Fibroblast of skin of right quadriceps (primary cell): Measurements from ENCODE around the gene DALRD3.

Source experiments
- DNase-seq: peaks from one replicate; pipeline ENCODE4 v3.0.0-alpha.2; 2013

Gene DALRD3

GRCh38 chr3:49004352-49005302 lies 13.8 kb downstream of the DALRD3 start:
- no peak for DNase-seq

- DNase-seq = no peak
Measured at GRCh38 chr3:49001155-49001554, 17.2 kb downstream of the DALRD3 start.

GRCh38 chr3:48999085-48999858 lies 19.1 kb downstream of the DALRD3 start:
- no peak for DNase-seq

- no peak for DNase-seq
Measured at GRCh38 chr3:48997714-48998637, 20.4 kb downstream of the DALRD3 start.

GRCh38 chr3:48997102-48997635 lies 21.2 kb downstream of the DALRD3 start:
- DNase-seq = no peak

GRCh38 chr3:48996640-48997039 lies 21.7 kb downstream of the DALRD3 start:
- DNase-seq = no peak

GRCh38 chr3:48993834-48994233 lies 24.5 kb downstream of the DALRD3 start:
- DNase-seq = no peak

GRCh38 chr3:48991851-48992545 lies 26.4 kb downstream of the DALRD3 start:
- no peak for DNase-seq

GRCh38 chr3:48990636-48991469 lies 27.5 kb downstream of the DALRD3 start:
- no peak for DNase-seq

- peak; percentile 94 for DNase-seq
Measured at GRCh38 chr3:48989796-48990635, 28.4 kb downstream of the DALRD3 start, which contains the start of gene P4HTM. P4HTM (plus strand) TSS chr3:48990241; CDS start chr3:48990257, 16 bp downstream.

GRCh38 chr3:48989126-48989795 lies 29.1 kb downstream of the DALRD3 start:
- DNase-seq = no peak

GRCh38 chr3:48985831-48986376 lies 32.5 kb downstream of the DALRD3 start:
- no peak for DNase-seq

GRCh38 chr3:48984663-48985062 lies 33.7 kb downstream of the DALRD3 start:
- no peak for DNase-seq

- DNase-seq = no peak
Measured at GRCh38 chr3:48983096-48983495, 35.3 kb downstream of the DALRD3 start.

- no peak for DNase-seq
Measured at GRCh38 chr3:48982686-48983085, 35.7 kb downstream of the DALRD3 start.

GRCh38 chr3:48982016-48982415 lies 36.4 kb downstream of the DALRD3 start:
- no peak for DNase-seq

- DNase-seq = no peak
Measured at GRCh38 chr3:48980295-48980694, 38.1 kb downstream of the DALRD3 start.

GRCh38 chr3:48979451-48979850 lies 38.9 kb downstream of the DALRD3 start:
- DNase-seq = no peak
